Cerebellar nuclear complex (tissue), 1 donor: Measurements from ENCODE around the gene PWWP3B.
"Not testable (repeated sequence)": the region's sequence is repeated elsewhere in the genome, so short reads cannot be mapped to it uniquely, and the experiment has no call there.

Experiments used
- DNase-seq, 2 experiments: peaks; one replicate each; lab custom pipeline; 2025; lab: John Stamatoyannopoulos, UW

PWWP3B gene

GRCh38 chrX:106168107-106168506 lies at the start of gene PWWP3B:
PWWP3B (plus strand) TSS chrX:106168305; CDS start chrX:106205433, 37,128 bp downstream.
- DNase-seq = no peak

GRCh38 chrX:106139048-106139447 lies 29.1 kb upstream of the PWWP3B start:
- DNase-seq = no peak

- DNase-seq = no peak
These were observed 23.1 kb upstream of the PWWP3B start for GRCh38 chrX:106144755-106145639.

GRCh38 chrX:106150701-106151100 lies 17.4 kb upstream of the PWWP3B start:
- DNase-seq = no peak

GRCh38 chrX:106159861-106160282 lies 8.2 kb upstream of the PWWP3B start:
- no peak for DNase-seq

- DNase-seq = no peak
These were observed 2.2 kb downstream of the PWWP3B start for GRCh38 chrX:106170318-106170717.

GRCh38 chrX:106171293-106171820 lies 3.3 kb downstream of the PWWP3B start:
- DNase-seq = no peak

GRCh38 chrX:106177106-106177981 lies 9.2 kb downstream of the PWWP3B start:
- DNase-seq = no peak

- DNase-seq = no peak
These were observed 9.8 kb downstream of the PWWP3B start for GRCh38 chrX:106177982-106178321.

GRCh38 chrX:106178826-106179225 lies 10.7 kb downstream of the PWWP3B start:
- no peak for DNase-seq

- not testable (repeated sequence) for DNase-seq
These were observed 15.6 kb downstream of the PWWP3B start for GRCh38 chrX:106183685-106184084.

GRCh38 chrX:106201502-106202178 lies 33.5 kb downstream of the PWWP3B start:
- no peak for DNase-seq

- no peak for DNase-seq
These were observed 35.2 kb downstream of the PWWP3B start for GRCh38 chrX:106203315-106203714.

- no peak for DNase-seq
These were observed 40.0 kb downstream of the PWWP3B start for GRCh38 chrX:106208154-106208553.
